GM19324 (cell line): ENCODE results near the gene ITGA4.
"Not testable (repeated sequence)": the region's sequence is repeated elsewhere in the genome, so short reads cannot be mapped to it uniquely, and the experiment has no call there.

Experiments
- ATAC-seq: cut with Tn5 transposase; IDR thresholded peaks from one replicate; pipeline ENCODE4 v1.9.1; 2021; ENCODE audit warnings: mild to moderate bottlenecking, moderate library complexity; ENCODE audit not compliant: unreplicated experiment, low FRiP score

ITGA4 gene

DNA sequence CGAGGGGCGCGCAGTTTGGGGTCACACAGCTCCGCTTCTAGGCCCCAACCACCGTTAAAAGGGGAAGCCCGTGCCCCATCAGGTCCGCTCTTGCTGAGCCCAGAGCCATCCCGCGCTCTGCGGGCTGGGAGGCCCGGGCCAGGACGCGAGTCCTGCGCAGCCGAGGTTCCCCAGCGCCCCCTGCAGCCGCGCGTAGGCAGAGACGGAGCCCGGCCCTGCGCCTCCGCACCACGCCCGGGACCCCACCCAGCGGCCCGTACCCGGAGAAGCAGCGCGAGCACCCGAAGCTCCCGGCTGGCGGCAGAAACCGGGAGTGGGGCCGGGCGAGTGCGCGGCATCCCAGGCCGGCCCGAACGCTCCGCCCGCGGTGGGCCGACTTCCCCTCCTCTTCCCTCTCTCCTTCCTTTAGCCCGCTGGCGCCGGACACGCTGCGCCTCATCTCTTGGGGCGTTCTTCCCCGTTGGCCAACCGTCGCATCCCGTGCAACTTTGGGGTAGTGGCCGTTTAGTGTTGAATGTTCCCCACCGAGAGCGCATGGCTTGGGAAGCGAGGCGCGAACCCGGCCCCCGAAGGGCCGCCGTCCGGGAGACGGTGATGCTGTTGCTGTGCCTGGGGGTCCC lies at the start of gene ITGA4:
Gene ITGA4 (plus strand): TSS at position 266 of the 620 bp plus-strand sequence. CDS start 269 bp downstream, at position 535.
- peak; percentile 83 for ATAC-seq

- no peak for ATAC-seq
Observed at GRCh38 chr2:181408861-181409260, 48.3 kb upstream of the ITGA4 start.

DNA sequence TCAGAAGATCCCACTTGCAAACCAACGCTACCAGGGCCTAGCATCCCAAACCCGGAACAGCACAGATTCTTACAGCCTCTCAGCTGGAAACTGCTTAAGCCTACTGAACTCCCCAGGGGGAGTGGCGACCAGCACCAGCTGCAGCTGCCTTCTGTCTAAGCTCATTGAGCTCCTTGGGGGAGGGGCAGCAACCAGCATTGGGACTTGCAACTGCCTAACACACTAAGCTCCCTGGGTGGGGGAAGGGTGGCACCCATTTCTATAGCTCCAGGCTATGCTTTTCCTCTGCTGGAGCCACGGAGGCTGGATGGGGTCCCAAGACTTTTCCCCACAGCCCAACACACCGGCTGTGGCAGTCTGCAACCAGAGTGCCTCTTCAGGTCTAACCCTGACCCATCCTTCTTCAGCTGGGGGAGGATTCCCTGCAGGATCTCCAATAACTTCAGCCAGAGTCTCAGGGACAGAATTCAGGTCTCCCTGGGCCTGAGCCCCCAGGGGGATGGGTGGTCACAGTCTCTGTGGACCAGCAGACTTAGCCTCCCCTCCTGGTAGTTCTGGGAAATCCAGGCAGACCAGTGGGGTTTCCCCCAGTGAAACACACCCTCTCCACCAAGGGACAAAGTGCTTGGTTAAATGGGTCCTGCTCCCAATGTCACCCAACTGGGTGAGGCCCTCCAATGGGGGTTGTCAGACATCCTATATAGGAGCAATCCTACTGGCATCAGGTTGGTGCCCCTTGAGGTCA lies 45.9 kb upstream of the ITGA4 start:
- ATAC-seq = peak; percentile 98

GRCh38 chr2:181419129-181419855 lies 37.9 kb upstream of the ITGA4 start:
- ATAC-seq = no peak

GRCh38 chr2:181420259-181421130 lies 36.7 kb upstream of the ITGA4 start:
- no peak for ATAC-seq

- ATAC-seq = no peak
Observed at GRCh38 chr2:181421131-181421458, 36.1 kb upstream of the ITGA4 start.

- ATAC-seq = no peak
Observed at GRCh38 chr2:181421464-181421863, 35.7 kb upstream of the ITGA4 start.

DNA sequence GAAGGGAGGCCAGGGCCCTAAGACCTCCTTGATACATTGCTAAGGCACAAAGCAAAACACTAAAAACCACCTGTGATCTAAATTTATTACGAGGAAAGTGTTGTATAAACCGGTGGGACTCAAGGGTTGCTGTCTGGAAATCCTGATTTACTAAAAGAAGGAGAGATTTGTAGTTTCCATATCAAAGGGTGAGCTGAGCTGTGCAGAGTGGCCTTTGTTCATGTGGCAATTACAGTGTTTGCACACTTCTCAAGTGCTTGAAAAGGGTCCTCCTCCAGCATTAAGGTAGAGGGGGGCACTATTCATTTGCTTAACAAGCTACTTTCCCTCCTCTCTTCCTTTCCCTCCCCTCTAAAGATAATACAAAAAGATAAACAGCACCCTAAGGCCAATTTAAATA lies 30.5 kb upstream of the ITGA4 start:
- ATAC-seq = no peak

DNA sequence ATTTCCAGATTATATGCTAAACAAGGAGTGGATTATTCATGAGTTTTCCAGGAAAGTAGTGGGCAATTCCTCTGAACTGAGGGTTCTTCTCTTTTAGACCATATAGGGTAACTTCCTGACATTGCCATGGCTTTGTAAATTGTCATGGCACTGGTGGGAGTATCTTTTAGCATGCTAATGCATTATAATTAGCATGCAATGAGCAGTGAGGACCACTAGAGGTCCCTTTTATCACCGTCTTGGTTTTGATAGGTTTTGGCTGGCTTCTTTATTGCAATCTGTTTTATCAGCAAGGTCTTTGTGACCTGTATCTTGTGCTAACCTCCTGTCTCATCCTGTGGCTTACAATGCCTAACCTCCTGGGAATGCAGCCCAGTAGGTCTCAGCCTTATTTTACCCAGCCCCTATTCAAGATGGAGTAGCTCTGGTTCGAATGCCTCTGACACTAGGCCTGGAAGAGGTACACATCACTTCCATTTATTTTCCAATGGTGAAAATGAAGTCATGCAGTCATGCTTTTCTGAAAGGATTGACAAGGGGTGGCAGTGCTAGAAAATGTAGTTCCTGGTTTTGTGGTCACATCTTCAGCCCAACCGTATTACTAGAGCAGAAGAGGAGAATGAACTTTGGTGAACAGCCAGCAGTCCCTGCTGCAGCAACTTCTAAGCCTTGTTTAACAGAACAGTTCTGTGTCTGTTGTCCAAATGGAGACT lies 26.6 kb upstream of the ITGA4 start:
- ATAC-seq = no peak

DNA sequence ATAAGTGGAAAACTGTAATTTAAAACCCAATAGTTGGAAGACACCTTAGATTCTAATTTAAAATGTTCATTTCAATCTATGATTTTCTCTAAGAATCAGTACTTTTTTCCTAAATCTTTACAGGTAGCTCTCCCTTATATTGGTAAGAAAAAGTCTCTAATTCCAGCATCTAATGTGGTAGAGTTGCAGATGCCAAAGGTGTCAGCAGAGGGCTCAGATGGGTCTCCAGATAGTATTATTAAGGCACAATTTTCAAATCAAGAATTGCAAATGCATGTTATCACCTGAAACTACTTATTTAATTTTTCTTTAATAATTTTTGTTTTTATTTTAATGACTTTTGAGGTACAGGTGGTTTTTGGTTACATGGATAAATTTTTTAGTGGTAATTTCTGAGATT lies 25.5 kb upstream of the ITGA4 start:
- no peak for ATAC-seq

DNA sequence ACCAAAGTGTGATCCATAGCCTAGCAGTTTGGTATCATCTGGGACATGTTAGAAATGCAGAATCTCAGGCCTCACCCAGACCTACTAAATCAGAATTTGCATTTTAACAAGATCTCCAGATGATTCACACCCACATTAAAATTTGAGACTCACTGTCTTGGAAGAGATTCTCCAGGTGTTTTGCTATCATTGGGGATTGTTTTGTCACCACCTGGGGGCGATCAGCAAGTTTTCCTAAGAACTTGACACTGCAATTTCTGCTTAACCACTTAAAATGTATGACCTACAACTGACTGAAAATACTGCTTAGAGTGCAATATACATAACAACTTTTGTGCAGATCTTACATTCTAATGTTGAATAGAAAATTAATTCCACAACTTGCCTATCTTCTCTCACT lies 18.9 kb upstream of the ITGA4 start:
- ATAC-seq = no peak

DNA sequence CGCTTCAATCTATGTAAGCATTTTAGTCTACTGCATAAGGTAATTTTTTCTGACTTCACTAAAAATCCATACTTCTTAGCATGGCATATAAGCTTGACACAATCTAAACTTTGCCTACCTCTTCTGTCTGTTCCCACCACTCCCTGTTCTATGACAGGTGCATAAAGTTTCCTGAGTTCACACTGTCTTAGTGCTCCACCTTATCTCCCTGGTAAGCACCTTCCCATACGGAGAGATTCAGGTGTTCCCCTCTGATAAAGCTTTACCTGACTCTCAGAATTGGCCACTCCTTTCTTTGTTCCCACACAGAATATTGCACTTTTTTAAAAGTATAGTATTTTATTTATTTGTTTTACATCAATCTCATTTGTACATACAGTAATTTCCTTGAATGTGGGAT lies 16.8 kb upstream of the ITGA4 start:
- ATAC-seq = no peak

- no peak for ATAC-seq
Observed at GRCh38 chr2:181440919-181441318, 16.3 kb upstream of the ITGA4 start.

DNA sequence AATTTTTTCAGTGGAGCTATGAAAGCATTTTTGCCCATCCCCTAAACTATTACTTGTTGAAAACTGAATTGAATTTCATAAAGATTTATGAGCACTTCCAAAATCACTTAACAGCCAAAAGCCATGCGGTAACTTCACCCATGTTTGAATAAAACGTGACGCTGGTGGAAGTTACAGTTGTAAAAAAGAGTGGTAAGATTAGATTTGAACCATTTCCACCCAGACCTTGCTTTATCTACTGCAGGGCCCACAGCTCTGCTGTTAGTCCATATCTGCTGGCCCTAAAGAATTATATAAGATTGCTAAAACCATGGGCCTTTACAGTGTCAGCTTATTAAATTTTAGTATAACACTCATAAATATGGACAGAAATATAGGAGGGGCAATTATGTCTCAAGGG lies 15.5 kb upstream of the ITGA4 start:
- ATAC-seq = no peak

- no peak for ATAC-seq
Observed at GRCh38 chr2:181444654-181445053, 12.5 kb upstream of the ITGA4 start.

GRCh38 chr2:181446985-181447384 lies 10.2 kb upstream of the ITGA4 start:
- ATAC-seq = peak; percentile 67

DNA sequence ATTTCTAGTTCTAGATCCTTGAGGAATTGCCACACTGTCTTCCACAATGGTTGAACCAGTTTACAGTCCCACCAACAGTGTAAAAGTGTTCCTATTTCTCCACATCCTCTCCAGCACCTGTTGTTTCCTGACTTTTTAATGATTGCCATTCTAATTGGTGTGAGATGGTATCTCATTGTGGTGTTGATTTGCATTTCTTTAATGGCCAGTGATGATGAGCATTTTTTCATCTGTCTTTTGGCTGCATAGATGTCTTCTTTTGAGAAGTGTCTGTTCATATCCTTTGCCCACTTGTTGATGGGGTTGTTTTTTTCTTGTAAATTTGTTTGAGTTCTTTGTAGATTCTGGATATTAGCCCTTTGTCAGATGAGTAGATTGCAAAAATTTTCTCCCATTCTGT lies 7.9 kb upstream of the ITGA4 start:
- not testable (repeated sequence) for ATAC-seq

DNA sequence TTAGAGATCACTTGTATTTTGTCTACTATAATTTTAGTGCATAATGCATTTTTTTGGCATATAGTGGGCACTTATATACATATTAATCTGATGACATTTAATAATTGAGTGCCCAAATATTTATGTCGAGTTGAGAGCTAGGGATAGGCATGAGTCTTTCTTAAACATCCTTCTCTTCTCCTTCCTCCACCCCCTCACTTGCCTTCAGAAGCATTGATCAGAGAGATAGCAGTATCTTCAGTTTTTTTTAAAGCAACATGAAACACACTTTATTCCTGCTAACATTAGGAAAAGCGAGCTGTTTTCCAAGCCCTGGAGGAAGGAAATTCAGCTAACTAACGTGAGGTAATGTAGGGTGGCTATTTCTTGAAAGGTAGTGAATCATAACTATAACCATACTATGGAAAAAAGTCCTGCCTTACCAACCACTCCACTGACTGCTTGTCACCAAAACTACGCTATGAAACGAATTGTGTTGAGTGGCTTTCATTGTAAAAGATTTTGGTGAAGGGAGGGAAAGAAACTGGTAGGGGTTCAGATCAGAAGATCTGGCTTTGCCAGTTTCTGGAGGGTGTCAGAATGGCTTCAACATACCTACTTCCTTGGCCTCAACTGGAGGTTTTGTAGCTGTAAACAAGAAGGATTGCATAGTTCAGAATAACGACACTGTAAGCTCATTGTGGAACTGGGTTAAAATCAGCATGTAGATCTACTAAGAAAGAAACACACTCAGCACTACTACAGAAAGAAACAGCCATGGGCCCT lies 2.3 kb upstream of the ITGA4 start:
- ATAC-seq = no peak

- ATAC-seq = peak; percentile 80
Observed at GRCh38 chr2:181456660-181457120, 496 bp upstream of the ITGA4 start.
